HG02943 (cell line): Measurements from ENCODE around the gene WASHC4.
"Not testable (repeated sequence)": the region's sequence is repeated elsewhere in the genome, so short reads cannot be mapped to it uniquely, and the experiment has no call there.

Source experiments
- ATAC-seq: cut with Tn5 transposase; IDR thresholded peaks from one replicate; pipeline ENCODE4 v1.9.1; 2021; ENCODE audit warnings: mild to moderate bottlenecking, low read depth, moderate library complexity; ENCODE audit not compliant: unreplicated experiment

WASHC4 gene

DNA sequence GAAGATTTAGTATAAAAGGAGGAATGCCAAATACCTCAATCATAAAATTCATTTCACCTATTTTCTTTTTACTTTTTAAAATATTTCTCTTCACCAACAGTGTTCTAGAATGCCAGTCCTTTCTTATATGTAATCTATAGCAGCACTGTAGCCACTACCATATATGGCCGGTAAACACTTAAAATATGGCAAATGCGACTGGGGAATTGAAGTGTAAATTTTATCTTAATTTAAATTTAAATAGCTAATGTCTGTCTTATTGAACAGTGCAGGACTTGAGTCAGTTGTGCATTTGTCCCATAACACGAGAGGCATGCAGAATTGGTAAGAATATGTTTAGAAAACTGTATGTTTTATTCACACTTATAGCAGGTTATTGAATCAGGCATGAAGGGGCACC lies 50.1 kb downstream of the WASHC4 start:
- ATAC-seq, result no peak

DNA sequence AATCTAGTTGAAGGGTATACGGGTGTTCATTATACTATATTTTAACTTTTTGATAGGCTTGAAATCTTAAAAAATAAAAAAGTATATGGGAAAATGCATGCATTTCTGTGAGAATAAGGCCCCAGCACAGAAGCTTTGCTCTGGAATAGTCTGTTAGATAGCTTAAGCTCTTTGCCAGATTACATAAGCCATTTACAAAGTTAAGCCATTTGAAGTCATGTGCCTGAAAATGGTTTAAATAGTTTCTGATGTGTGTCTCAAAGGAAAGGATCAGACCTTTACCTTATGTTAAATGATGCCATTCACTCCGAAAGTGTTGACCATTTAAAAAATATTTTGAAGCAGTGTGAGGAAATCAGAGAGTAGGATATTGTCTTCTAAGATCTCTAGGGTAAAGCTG lies 51.3 kb downstream of the WASHC4 start:
- ATAC-seq, result no peak

DNA sequence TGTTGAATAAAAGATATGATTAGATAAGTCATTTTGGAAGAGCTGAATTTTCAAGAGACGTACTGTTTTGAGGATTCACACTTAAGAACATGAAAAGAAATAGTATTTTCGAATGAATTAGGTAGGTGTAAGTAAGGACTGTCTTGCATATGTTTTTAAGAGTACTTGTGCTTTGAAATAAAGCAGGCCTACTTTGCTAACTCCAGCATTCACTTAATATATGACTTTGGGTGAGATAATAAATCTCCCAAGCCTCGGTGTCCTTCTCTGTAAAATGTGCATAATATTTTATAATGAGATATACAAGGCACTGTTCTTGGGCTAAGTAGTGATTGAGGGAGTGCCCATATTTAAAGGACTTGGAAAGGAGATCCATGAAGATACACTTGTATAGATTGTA lies 54.6 kb downstream of the WASHC4 start:
- ATAC-seq, result no peak

DNA sequence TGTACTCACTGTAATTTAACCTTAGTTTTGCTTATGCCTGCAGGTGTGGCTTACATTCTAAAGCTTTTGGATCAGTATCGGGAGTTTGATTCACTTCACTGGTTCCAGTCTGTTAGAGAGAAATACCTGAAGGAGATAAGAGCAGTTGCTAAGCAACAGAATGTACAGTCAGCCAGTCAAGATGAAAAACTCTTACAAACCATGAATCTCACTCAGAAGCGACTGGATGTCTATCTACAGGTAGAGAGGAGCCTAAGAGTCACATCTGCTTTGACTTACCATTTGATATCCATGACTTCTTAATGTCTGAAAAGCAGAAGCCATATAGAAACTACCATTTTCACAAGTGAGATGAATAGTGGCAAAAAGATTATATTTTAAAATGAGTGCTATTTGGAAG lies 56.5 kb downstream of the WASHC4 start:
- ATAC-seq, result no peak

DNA sequence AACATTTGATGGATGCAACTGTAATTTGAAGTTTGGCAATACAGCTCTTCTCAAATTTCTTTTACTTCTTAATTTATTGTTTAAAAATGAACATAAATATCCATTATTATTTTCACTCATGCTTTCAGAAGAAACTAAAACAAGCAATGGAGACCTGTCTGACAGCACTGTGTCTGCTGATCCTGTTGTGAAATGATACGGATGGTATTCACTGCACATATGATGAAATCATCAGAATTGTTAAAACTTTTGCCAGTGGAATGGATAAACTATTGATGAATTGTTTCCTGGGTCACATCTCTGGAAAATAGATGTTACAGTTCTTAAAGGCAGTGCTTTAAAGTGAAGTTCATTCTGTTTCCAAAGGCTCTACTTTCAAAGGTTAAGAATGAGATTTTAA lies 59.2 kb downstream of the WASHC4 start:
- no peak for ATAC-seq

DNA sequence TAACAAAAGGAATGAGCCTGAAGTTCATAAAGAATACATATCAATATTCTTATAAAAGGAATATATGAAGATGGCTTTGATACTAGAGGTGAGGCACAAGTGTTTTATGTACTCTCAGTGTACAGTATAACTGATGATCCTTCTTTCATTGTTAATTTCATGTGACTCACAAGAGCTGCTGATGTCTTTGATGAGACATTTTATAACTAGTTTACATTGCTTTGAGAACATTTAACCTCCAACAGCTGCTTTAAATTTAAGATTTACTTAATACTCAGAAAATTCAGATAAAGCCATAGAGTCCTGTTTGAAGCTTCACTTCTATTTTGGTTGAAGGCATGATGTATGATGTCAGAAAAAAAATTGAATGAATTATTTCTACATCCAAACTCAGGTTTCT lies 59.8 kb downstream of the WASHC4 start:
- ATAC-seq, result no peak

DNA sequence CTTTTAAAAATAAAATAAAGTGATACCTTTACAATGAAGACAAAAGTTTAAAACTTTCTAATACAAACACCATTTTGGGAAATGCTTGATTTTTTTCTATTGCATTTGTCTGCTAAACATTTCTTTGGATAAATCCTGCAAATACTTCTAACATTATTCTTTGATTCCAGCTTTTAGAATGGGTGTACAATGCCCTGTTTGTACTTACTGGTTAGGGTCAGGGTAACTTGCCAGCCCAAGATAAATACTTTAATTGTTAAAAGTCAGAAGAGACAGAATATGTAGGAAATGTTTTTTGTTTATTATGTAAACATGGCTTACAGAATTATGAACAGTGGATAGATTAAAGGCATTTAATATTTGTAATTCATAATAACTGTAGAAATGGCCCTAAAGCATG lies 60.5 kb downstream of the WASHC4 start:
- no peak for ATAC-seq

DNA sequence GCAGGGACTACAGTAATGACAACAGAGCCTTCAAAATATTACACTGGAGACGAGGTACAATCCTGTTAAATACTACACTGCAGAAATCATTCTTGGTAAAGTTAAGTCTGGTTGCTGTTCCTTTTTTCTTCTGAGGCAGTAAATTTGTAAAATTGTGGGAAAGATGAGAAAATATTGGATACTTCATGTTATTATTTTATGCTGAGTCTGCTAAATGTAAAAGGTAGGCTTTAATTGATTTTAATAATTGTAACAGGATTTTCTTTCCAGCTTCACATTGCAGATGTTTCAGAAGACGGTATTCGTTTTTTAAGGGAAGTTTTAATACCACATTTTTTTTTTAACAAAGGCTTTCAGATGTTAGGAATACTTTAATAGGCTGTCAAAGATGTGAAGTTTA lies 62.6 kb downstream of the WASHC4 start:
- no peak for ATAC-seq

DNA sequence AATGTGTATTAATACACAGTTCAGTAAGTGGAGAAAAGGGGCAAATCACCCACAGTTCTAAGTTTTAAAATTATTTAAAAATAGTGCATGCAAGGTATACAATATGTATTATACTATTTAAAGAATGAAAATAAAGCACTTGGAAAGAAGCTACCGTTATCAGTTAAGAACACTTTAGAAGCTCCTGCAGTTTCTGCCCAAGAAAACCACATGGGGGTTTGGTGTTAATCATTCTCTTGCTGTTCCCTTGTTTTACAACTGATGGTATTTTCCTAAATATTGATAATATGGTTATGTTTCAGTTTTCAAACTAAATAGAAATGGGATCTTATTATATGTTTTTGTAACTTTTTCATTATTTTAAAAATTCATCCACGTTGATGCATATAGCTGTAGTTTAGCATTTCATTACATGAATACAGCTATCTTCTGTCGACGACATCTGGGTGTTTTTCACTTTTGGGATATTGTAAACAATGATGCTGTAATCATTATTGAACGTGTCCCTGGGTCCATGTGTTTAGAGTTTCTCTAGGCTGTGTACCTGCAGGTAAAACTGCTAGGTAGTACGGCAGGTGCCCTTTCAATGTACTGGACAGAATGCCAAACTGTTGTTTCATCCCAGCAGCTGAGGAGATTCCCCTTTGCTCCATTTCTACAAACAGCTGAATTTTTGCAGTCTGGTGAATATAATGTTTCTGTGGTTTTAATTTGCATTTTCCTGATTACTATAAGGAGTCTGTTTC lies 64.3 kb downstream of the WASHC4 start:
- ATAC-seq, result no peak

DNA sequence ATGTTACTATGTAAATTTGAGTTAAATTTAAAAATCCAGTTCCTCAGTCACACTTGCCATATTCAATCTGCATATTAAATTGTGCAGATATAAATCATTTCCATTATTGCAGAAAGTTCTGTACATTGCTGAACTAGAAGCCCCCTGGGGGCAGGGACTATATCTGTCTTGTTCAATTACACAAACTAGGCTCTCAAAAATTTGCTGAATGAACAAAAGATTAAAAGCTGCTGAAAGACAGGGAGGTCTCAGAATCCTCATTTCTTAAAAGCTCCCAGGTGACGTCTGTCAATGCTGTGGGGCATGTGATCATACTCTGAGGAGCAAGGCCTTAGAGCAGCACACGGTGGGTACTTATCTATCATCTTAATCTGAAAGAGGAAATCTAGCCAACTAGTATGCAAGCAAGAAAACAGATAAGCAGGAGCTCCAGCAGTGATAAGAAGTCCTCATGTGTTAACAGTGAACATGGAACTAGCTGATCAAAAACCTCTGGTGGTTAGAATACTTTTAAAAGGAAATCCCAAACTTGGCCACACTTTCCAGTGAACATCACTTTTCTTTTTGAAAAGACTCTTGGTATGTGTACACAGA lies 68.0 kb downstream of the WASHC4 start:
- no peak for ATAC-seq

DNA sequence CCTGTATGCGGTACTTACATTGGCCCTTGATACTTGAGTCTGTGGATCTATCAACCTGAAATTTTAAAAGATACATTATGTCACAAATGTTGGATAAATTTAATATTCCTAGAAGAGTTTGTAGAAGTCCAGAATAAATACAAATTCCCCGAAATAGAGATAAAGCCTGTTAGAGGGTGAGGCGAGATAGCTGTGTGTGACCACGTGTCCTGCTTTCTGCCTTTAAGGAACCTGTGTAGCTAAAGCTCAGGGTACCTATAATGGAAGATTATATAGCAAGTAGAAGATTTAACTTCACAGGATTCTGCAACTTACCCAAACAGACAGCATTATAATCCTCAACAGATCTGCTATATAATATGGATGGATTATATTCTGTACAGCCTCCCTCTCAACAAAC lies 69.7 kb downstream of the WASHC4 start:
- ATAC-seq, result no peak

DNA sequence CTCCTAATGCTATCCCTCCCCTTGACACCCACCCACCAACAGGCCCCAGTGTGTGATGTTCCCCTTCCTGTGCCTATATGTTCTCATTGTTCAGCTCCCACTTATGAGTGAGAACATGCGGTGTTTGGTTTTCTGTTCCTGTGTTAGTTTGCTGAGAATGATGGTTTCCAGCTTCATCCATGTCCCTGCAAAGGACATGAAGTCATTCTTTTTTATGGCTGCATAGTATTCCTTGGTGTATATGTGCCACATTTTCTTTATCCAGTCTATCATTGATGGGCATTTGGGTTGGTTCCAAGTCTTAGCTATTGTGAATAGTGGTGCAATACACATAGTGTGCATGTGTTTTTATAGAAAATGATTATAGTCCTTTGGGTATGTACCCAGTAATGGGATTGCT lies 71.6 kb downstream of the WASHC4 start:
- ATAC-seq, result not testable (repeated sequence)

DNA sequence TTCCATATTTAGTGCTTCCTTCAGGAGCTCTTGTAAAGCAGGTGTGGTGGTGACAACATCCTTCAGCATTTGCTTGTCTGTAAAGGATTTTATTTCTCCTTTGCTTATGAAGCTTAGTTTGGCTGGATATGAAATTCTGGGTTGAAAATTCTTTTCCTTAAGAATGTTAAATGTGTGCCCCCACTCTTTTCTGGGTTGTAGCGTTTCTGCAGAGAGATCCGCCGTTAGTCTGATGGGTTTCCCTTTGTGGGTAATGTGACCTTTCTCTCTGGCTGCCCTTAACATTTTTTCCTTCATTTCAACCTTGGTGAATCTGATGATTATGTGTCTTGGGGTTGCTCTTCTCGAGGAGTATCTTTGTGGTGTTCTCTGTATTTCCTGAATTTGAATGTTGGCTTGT lies 75.9 kb downstream of the WASHC4 start:
- ATAC-seq, result not testable (repeated sequence)

DNA sequence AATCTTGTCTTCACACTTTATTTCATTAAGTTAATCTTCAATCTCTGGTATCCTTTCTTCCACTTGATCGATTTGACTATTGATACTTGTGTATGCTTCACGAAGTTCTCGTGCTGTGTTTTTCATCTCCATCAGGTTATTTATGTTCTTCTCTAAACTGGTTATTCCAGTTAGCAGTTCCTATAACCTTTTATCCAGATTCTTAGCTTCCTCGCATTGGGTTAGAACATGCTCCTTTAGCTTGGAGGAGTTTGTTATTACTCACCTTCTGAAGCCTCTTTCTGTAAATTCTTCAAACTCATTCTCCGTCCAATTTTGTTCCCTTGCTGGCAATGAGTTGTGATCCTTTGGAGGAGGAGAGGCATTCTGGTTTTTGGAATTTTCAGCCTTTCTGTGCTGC lies 76.4 kb downstream of the WASHC4 start:
- ATAC-seq, result not testable (repeated sequence)

DNA sequence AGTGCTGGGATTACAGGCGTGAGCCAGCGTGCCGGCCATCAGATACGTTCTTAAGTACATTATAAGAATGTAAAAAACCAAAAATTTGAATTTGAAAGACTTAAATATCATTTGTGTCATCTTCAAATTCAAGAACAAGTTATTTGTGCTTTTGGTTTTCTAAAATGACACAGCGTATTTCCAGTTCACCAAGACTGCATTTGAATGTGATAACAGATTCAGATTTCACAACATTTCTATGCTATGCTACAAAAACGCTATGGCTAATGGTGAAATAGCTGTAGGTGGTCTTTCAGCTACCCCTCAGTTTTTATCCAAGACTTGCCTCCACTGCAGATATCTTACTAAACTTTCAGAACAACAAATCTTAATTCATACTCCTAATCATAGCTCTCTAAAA lies 81.8 kb downstream of the WASHC4 start:
- ATAC-seq, result no peak

DNA sequence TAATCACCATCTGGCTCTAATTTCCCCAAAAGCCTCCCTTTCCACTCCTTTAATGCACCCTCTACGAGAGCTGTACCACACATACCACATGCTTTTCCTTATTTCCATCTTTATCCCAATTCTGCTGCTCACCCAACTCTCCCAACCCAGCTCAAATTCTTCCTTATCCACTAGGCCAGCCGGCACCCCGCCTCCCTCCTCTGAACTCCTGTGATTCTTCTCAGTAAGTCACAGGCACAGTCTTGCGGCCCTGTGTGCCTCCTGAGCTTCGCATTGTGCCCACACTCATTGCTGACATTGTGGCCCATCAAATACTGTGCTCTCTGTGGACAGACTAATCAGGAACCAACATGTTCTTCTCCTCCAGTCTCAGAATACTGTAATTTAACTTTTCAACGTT lies 83.0 kb downstream of the WASHC4 start:
- ATAC-seq, result no peak

DNA sequence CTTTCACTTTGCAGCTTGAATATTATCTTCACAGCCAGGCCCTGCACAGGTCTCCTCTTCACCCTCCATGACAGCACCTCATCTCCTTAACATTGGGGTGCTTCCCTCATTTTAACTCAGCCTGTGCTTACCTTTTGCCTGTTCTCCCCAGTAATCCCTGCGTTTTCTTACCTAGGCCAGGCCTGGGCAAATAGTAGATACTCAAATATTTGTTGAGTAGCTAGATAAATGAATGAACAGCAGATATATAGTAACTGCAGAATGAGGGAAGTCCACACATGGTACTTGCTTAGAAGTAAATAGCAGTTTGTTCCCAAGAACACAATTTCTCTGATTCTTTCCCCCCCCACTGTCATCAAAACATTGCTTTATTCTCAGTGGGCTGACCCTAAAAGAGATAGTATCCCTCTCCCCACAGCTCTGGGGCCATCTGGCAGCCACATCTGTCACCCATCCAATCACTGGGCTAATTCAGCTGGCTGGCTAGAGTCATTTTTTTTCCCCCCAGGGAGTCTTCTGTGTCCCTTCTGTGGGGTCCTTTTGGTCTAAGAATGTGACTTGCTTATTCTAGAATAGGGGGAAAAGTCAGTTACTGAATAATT lies 85.2 kb downstream of the WASHC4 start:
- ATAC-seq, result no peak

DNA sequence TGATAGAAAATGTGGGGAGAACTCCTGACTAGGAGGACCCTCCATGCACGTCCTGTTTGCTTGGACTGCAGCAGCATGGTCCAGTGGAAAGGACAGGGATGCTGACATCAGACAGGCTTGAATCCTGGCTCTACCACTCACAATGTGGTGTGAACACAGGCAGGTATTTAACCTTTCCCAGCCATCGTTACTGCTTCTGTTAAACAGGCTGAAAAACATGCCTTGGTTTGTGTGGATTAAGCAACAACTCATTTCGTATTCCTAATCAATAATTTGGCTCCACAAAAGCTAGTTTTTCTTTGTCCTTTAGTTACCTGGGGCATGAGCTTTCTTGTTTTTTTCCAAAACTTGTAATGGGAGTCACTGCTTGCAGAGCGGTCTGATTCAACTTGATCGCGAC lies 87.4 kb downstream of the WASHC4 start:
- no peak for ATAC-seq

DNA sequence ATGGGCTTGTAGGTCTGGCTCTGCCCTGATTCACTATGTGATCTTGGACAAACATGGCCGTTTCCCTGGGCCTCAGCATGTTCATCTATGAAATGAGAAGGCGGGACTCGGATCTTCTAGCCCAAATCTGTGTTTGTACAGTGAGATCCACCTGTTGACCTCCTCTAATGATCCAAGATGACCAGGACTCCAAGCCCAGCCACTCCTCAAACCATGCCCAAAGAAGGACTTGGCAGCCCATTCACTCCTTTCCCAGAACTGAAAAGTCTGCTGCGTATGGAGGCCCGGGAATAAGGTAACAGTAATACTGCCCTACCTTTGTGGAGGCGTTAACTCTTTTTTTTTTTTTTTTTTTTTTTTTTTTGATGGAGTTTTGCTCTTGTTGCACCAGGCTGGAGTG lies 88.6 kb downstream of the WASHC4 start:
- no peak for ATAC-seq

DNA sequence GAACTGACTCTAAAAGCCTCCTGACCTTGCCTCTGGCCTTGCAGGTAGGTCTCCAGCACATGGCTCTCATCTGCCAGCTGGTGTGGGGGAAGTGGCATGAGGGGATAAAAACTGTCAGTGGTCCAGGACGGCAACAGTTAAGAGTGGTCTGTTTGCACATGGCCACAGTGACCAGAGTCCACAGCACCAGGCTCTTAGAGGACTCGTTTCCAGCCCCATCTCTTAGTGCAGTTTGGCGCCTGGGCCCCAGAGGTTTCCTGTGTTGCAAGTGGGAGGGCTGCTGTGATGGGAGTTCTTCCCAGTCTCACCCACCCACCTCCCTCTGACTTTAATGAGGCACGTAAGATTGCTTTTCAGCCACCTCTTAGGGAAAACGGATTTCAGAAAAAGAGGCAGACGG lies 91.4 kb downstream of the WASHC4 start:
- ATAC-seq, result no peak

DNA sequence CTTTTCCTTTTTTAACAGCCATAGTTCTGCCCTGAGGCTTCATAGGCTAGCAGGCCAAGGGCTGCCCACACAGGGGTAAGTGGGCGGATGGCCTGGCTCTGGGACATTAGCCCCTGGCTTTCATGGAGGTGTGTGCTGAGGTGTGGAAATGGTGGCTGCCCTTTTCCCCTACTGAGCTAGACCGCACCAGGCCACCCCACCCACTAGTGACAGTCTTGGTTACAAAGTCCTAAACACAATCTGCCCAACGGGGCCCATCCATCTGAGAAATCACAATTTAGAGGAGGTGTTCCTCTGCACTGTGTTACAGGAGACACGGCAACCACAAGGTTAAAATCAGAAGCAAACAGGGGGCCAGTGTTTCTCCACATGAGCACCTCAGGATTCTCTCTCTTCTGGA lies 92.9 kb downstream of the WASHC4 start:
- no peak for ATAC-seq

DNA sequence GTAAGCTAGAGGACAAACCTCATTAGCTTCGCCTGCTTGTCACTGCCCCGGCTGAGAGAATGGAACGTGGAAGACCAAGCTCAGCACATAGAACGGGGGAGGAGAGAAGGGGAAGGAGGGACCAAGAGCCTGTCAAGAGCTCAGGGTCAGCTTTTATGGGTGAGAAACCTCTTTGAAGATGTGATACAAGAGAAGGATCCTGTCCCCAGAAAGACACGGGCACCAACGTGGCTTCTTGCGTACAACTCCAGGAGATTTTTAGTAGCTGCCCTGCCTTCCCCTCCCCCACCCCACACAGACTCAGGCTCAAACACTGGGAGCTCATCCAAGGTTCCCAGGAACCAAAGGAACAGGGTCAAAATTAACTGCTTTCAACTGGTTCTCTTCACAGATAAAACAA lies 93.8 kb downstream of the WASHC4 start:
- ATAC-seq, result no peak
